ENCODE data around the gene FLII. TPM values are rescaled to one million over a fixed set of nuclear protein-coding genes. Genes with fewer than 3 reads are reported as not detected.
A peak's percentile ranks its signal among the peaks of the same experiment; 100 is the strongest.
"Not testable (repeated sequence)": the region's sequence is repeated elsewhere in the genome, so short reads cannot be mapped to it uniquely, and the experiment has no call there.

The FLII gene
- total RNA-seq, 4 donors from 2014 or later = 93.0 to 307 (median 144) TPM

- H3K36me3 ChIP-seq = no peaks in the 10 kb centered on the region
- peak overlapping the region; percentile 78 to 82 for H3K27ac ChIP-seq
- H3K4me1 ChIP-seq = peaks cover 0 to 8% of the 10 kb centered on the region in 2 donors
- H3K4me3 ChIP-seq = no peak overlapping the region
- no peaks in the 10 kb centered on the region for H3K27me3 ChIP-seq
- intact Hi-C loops (cut with DNase I; ENCODE audit: low total_unique reads) = no loop called here
- TF ChIP-seq CTCF (IDR thresholded peaks at IDR 0.05) (no peak), POLR2A (IDR thresholded peaks at IDR 0.05) (no peak)
- DNase-seq = no peak
- no peaks in the 10 kb centered on the region for H3K9me3 ChIP-seq
Measured at GRCh38 chr17:18224053-18224386, 34.5 kb downstream of the FLII start.

- H3K36me3 ChIP-seq = no peaks in the 10 kb centered on the region
- H3K4me1 ChIP-seq = no peaks in the 10 kb centered on the region
- TF ChIP-seq POLR2A (IDR thresholded peaks at IDR 0.05) (no peak), CTCF (IDR thresholded peaks at IDR 0.05) (no peak)
- H3K9me3 ChIP-seq = no peaks in the 10 kb centered on the region
- H3K27me3 ChIP-seq = no peaks in the 10 kb centered on the region
- intact Hi-C loops (cut with DNase I; ENCODE audit: low total_unique reads) = loop anchor here (5.0 kb wide), 1 partner anchor 77 kb away; no protein-coding TSS in a partner anchor
- H3K27ac ChIP-seq = peak overlapping the region in 1 of 2 donors; percentile 18
- peak in 1 of 2 donors; percentile 50 for DNase-seq
- H3K4me3 ChIP-seq = no peak overlapping the region
Measured at GRCh38 chr17:18218756-18219415, 39.7 kb downstream of the FLII start.

- H3K4me3 ChIP-seq = no peak overlapping the region
- intact Hi-C loops (cut with DNase I; ENCODE audit: low total_unique reads) = loop anchor here (5.0 kb wide), 1 partner anchor 75 kb away; no protein-coding TSS in a partner anchor
- no peaks in the 10 kb centered on the region for H3K36me3 ChIP-seq
- DNase-seq = peak; percentile 71 to 78
- H3K4me1 ChIP-seq = no peaks in the 10 kb centered on the region
- H3K9me3 ChIP-seq = no peaks in the 10 kb centered on the region
- TF ChIP-seq POLR2A (IDR thresholded peaks at IDR 0.05) (no peak), CTCF (IDR thresholded peaks at IDR 0.05) (peak; percentile 78 to 95 (median 89))
- no peak overlapping the region for H3K27ac ChIP-seq
- no peaks in the 10 kb centered on the region for H3K27me3 ChIP-seq
Measured at GRCh38 chr17:18217412-18218015, 41.0 kb downstream of the FLII start.

- H3K9me3 ChIP-seq, H3K27me3 ChIP-seq, DNase-seq, H3K4me1 ChIP-seq, H3K27ac ChIP-seq, H3K4me3 ChIP-seq, H3K36me3 ChIP-seq: not testable (repeated sequence)
- intact Hi-C loops (cut with DNase I; ENCODE audit: low total_unique reads) = loop anchor here (5.0 kb wide), 1 partner anchor 75 kb away; no protein-coding TSS in a partner anchor
Measured at GRCh38 chr17:18216906-18217305, 41.6 kb downstream of the FLII start.

GRCh38 chr17:18213666-18214270, 44.8 kb downstream of the FLII start:
- Histone ChIP-seq H3K36me3 (no peaks in the 10 kb centered on the region), H3K9me3 (no peaks in the 10 kb centered on the region), H3K27me3 (no peaks in the 10 kb centered on the region), H3K27ac (no peak overlapping the region), H3K4me1 (no peaks in the 10 kb centered on the region), H3K4me3 (no peak overlapping the region)
- TF ChIP-seq POLR2A (IDR thresholded peaks at IDR 0.05) (no peak), CTCF (IDR thresholded peaks at IDR 0.05) (no peak)
- DNase-seq = no peak
- intact Hi-C loops (cut with DNase I; ENCODE audit: low total_unique reads) = no loop called here
